Stimulated activated CD8-positive, alpha-beta memory T cell treated with anti-CD3 and anti-CD28 coated beads, Interleukin-7, amount 100 ng/mL, for 48 hours (primary cell): ENCODE measurements around the gene BNC2.
"Not testable (repeated sequence)": the region's sequence is repeated elsewhere in the genome, so short reads cannot be mapped to it uniquely, and the experiment has no call there.

ENCODE experiments used
- DNase-seq, 2 donors: peaks; one replicate each; pipeline ENCODE4 v3.0.0-alpha.2; 2020; ENCODE audit warnings: low read depth in 1 of 2; ENCODE audit errors: extremely low read depth in 1 of 2

BNC2 gene

DNA sequence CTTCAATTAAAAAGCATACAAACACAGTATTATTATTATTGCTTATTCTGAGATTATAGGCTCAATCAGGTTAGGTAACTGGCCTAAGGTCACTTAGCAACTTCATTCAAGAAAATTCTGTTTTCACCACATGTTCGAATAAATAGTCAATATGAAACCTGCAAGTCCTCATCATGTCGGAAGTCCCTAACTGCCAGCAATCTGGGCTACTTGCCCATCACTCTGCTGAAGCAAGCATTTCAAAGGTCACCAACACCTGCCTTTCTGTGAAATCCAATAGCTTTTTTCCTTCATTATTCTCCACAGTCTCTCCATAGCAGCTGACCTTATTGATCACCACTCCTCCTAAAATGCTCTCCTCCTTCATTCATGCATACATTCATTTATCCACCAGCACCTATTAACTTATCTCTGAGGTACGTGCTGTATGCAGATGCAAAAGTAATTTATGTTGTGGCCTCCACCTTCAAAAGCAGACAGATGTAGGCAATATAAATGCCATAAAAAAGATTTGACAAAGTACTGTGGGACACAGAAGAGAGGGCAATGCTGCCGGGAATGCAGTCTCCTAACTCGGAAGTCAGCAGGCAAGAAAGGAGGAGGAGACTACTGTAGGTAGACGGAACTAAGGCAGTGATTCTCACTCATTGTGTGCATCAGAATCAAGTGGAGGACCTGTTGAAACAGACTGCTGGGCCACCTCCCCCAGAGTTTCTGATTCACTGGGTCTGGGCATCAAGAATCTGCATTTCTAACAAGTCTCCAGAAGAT is 310.9 kb downstream of the BNC2 start:
- no peak for DNase-seq

GRCh38 chr9:16555802-16556201 is 314.7 kb downstream of the BNC2 start:
- no peak for DNase-seq

- DNase-seq: no peak
Measured at GRCh38 chr9:16553869-16554540, 316.5 kb downstream of the BNC2 start.

- DNase-seq: no peak
Measured at GRCh38 chr9:16552252-16552651, 318.2 kb downstream of the BNC2 start.

- no peak for DNase-seq
Measured at GRCh38 chr9:16551692-16552091, 318.8 kb downstream of the BNC2 start.

DNA sequence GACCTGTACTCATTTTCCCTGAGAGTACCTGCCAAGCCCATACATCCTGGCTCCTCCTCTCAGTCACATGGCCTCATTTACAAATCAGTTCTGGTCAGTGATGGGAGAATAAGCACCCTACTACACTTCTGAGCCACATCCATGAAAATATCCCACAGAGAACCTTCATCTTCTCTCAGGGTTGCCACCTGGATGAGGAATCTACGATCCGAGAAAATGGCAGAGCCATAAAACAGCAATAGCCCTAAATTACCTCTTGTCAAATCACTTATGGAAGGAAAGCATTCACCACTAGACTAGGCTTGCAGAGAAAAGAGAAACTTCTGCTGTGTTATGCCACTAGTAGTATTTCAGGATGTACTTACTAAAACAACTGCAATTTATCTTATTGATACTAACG is 324.8 kb downstream of the BNC2 start:
- DNase-seq: no peak

DNA sequence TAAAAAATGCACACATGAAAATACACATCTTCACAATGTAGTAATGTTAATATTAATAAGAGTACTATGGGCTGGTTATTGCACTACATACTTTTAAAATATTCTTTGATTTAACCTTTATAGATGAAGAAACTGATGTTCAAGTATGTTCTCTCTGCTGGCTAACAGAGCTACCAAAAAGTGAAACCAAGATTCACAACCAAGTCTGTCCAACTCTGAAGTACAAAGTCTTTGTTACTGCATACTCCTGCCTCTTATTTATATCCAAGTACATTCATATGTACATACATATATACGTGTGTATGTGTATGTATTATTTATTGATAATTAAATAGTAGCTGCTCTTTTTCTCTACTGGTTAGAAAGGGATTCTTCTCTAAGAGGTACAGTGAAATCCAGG is 325.6 kb downstream of the BNC2 start:
- no peak for DNase-seq

GRCh38 chr9:16543686-16544085 is 326.8 kb downstream of the BNC2 start:
- DNase-seq: no peak

DNA sequence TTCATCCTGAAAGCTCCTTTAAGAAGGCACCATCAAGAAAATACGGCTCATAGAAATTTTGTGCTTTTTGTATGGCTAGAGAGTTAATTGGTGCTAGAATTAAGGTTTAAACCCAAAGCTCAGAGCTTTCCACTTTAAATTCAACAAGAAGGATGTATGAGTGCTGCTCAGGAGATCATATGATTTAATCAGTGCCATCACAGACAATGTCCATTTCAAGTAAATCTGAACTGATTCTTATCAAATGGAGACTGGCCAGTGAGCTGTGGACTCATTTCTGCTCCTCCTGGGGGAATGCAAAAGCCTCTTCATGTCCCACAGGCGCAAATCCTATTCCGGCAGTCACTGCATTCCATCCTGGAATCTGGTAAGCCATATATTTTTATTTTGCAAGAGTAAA is 327.2 kb downstream of the BNC2 start:
- DNase-seq: no peak

GRCh38 chr9:16542290-16542689 is 328.2 kb downstream of the BNC2 start:
- DNase-seq: no peak

DNA sequence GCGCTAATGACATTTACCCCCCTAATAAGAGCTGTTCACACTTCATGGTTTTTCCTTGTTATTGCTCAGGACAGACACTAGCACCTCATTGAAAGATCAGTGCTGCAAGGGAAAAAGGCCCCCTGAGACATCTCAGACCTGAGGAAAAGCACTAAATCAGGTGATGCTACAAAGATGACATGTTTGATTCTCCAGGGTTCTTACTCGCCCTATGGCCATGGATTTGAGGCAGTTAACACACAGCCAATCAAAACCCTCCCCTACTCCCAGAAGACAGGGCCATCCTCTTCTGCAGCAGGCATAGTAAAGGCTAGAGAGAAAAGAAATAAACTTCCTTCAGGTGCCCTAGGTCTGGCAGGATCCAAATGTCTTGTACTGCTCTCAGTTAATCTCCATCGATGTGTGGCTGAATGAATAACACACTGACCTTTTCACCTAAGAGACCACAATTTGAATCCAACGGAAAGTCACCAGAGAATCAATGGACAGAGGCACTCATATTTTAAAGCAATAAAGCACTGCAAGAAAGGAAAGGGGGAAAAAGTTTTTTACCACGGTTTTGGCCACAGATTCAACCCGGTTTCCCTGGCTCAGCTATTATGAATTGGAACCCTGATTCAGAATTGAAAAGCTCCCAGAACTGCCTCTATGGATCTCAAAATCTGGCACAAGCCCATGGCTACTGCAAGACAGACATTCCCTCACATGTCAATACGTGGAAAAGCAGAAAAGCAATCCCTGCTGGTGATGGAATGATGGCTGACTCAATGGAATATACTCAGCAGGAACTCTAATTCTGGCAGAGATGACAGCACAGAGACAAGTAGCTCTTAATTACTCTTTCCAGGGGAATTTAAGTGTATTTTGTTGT is 329.5 kb downstream of the BNC2 start:
- DNase-seq: no peak

DNA sequence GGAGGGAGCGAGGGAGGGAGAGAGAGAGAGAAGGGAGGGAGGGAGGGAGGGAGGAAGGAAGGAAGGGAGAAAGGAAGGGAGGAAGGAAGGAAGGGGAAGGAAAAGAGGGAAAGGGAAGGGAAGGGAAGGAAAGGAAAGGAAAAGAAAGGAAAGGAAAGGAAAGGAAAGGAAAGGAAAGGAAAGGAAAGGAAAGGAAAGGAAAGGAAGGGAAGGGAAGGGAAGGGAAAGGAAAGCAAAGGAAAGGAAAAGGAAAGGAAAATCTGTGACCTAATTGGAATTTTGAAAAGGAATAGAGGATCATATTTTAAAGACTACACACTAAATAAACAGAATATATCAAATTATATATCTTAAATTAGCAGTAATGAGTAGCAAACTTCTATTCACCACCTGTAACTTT is 330.8 kb downstream of the BNC2 start:
- not testable (repeated sequence) for DNase-seq

DNA sequence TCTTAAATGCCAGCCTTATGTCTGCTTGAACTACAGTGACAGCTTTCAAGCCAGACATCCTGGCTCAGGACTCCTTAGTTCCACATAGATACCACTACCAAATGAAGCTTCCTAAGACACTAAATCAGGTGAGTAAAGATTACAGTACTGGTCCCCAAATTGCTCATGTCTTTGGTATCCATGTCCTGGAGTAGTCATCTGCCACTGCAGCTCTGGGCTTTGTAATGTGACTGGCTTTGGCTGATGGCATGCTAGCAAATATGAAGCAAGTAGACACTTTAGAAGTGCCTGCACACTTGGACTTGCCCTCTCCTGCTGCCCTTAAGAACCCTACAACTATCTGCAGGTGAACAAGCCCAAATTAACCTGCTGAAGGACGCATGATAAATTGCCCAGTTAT is 334.9 kb downstream of the BNC2 start:
- DNase-seq: no peak

DNA sequence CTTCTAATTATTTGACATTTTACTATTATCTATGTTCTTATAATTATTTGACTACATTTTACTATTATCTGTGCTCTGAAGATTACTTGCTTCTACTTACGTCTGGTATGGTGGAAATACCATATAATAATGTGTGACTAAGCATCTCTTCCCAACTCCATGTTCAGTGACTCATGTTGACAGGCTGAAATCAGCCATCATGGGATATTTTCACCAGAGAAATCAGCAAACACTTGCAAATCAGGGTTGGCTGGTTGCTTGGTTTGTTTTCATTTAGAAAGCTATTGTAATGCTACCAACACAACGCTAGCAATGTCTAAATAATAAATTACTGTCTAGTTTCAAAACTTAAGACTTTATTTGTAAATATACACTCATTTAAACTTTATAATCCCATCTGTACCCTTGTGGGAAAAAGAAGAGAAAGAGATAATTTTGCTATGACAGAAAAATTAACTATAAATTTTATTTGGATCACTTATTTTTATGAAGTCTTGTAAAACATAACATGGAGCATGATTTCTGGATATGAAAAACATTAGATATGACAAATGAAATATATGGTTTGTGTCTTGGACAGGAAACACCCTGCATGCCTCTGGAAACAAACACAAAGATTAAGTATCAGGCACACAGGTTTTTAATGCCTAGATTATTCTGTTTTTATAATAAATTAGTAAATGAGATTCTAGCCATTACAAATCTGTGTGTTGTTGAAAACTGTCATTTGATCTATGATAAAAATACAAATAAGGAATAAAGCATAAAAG is 337.6 kb downstream of the BNC2 start:
- no peak for DNase-seq

DNA sequence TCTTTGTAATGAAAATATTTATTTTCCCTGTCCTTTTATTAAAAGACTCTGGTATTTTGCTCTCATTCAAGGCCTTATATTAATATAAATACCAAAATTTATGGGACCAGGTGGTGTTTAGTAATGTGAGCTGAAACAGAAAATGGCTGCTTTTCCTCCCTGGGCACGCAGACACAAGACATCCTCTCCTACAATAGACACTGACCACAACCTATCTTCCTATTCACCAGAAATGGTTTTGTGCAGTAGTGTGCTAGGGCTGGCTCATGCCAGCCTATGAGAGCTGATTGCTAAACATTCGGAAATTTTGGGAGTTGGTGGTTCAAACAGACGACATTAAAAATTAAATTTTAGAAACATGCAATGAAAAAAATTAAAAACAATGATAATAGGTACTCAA is 338.2 kb downstream of the BNC2 start:
- no peak for DNase-seq

- DNase-seq: no peak
Measured at GRCh38 chr9:16530669-16531642, 339.5 kb downstream of the BNC2 start.

DNA sequence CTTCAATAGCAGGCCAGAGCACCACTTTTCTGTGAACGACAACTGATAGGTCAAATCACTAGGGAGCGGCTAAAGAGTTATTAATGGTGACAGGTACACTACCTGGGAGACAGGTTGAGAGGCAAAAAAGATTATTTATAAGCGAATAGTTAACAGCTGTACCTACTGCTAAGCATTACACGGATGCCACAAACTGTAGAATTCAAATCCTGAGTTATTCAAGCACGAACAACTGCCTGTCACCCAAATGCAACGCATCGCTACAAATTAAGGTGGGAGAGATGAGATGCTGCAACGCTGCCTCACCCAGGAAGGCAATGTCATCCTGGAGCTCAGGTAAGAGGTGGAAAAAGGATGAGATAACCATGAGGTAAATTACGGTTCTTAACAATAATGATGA is 342.9 kb downstream of the BNC2 start:
- DNase-seq: no peak

DNA sequence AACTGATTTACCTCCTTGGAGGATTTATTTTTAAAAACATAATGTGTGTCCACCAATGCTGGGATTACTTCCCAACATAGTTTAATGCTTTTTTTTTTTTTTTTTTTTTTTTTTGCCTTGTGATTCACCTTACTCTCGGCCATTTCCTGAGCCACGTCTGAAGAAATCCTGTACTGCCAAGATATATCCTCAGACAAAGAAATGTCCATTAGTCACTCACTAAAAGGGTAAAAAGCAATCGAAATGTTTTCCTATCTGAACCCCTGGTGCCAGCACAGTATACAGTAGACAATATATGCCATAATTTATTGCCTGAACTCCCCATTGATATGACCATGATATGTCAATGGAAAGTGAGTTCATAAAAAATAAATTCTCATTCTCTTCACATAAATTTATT is 344.1 kb downstream of the BNC2 start:
- no peak for DNase-seq

DNA sequence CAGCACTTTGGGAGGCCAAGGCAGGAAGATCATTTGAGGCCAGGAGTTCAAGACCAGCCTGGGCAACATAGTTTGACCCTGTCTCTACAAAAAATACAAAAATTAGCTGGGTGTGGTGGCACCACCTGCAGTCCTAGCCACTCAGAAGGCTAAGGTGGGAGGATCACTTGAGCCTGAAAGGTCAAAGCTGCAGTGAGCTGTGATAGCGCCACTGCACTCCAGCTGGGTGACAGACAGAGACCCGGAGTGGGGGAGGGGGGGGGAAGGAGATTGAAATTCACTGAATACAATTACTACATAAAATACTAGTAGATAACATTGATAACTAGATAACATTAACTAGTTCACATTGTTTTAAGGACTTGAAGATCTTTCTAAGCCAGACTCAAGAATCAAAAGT is 345.6 kb downstream of the BNC2 start:
- no peak for DNase-seq

DNA sequence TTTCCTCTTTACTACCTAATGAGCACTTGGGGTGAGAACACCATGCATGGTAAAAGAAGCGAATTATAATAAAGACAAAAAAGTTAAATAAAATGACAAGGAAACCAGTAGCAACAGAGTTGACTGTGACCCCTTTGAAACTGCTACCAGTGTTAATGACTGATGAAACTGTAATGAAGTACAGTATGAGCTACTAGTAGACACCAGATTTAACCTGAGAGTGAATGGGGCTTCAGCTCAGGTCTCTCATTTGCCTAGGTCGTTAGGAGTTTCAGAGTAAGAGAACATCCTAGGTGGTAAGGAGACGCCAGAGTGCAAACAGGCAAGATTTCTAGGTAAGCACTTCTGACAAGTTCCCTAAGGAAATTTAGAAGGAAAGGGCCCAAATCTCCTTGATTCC is 346.4 kb downstream of the BNC2 start:
- no peak for DNase-seq
